HG03064 (cell line): Measurements from ENCODE around the gene DEPDC7.

ENCODE experiments used
- ATAC-seq: cut with Tn5 transposase; IDR thresholded peaks from one replicate; pipeline ENCODE4 v1.9.1; 2021; ENCODE audit warnings: low read depth; ENCODE audit not compliant: unreplicated experiment

Gene DEPDC7

GRCh38 chr11:33059331-33060007, 43.8 kb downstream of the DEPDC7 start:
- ATAC-seq = no peak

DNA sequence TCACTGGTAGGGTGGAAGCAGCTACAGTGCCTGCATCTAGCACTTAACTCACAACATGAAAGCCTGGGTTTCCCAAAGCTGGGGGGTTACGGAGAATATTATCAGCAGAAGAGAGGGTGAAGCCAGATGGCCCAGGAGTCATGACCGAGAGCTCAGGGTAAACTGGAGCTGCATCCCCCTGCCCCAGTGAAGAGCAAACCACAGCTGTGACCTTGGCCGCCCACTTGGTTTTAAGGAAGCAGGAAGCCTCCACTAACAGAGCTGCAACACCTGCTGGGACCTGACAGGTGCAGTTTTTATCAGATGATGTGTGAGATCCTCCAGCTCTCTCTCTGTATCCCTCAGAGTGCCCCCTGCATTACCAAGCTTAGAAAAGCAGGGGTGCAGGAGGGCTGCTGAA, 44.6 kb downstream of the DEPDC7 start:
- no peak for ATAC-seq

GRCh38 chr11:33062137-33062536, 46.5 kb downstream of the DEPDC7 start:
- ATAC-seq = no peak

GRCh38 chr11:33063326-33063881, 47.7 kb downstream of the DEPDC7 start:
- ATAC-seq = no peak

- no peak for ATAC-seq
These were observed 48.6 kb downstream of the DEPDC7 start for GRCh38 chr11:33064033-33064825.

DNA sequence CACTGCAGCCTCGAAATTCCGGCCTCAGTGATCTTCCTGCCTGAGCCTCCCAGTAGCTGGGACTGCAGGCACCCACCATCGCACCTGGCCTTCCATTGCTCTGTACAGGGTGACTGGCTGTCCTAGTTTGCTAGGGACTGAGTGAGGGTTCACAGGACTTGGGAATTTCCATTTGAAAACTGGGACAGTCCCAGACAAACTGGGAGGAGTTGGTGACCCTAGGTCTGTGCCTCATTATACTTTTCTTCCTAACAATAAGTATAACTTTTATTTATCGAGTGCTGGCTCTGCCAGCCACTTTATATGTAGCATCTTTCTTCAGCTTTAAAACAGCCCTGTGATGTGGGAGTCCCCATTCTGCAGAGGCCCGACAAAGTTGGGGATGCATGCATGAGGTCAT, 49.2 kb downstream of the DEPDC7 start:
- ATAC-seq = no peak

DNA sequence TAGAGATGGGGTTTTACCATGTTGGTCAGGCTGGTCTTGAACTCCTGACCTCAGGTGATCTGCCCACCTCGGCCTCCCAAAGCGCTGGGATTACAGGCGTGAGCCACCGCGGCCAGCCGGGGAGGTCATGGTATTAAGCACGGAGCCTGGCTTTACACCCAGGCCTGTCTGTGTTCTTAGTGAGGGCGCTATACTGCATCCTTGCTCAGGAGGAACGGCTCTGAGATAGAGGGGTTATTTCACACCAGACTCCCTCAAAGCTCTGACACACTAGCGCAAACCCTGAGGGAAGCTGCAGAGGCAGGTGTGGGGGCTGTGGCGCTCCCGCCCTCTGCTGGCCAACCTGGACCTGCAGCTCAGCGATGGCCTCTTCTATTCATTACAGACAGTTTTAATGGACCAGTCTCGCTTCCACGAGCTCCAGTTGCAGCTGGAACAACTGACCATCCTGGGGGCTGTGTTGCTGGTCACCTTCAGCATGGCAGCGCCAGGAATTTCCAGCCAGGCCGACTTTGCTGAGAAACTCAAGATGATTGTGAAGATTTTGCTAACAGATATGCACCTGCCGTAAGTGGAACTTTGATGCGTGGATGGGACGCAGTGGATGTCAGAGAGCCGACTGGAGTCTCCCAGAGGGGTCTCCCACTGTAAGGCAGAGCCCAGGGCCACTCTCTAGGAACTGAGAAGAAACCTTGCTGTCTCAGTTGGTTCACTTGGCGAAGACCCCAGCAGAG, 49.9 kb downstream of the DEPDC7 start:
- ATAC-seq = no peak

DNA sequence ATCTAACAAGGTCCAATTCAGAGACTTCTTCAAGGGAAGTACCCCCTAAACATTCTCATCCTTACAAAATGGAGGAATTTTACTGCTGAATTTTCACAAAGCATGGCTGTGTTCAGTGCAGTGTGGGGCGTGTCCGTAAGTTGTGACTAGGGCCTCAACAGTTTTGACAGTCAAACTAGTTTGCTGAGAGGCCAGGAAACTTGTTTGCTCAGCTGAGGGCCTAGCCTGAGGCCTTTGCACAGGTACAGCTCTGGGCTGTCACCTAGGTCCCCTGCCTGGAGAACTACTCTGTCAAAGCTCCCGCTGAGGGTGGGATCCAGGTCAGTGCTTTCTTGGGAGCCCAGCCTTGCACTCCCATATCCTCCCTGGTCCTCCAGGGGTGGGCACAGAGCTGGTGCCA, 51.6 kb downstream of the DEPDC7 start:
- ATAC-seq = no peak

DNA sequence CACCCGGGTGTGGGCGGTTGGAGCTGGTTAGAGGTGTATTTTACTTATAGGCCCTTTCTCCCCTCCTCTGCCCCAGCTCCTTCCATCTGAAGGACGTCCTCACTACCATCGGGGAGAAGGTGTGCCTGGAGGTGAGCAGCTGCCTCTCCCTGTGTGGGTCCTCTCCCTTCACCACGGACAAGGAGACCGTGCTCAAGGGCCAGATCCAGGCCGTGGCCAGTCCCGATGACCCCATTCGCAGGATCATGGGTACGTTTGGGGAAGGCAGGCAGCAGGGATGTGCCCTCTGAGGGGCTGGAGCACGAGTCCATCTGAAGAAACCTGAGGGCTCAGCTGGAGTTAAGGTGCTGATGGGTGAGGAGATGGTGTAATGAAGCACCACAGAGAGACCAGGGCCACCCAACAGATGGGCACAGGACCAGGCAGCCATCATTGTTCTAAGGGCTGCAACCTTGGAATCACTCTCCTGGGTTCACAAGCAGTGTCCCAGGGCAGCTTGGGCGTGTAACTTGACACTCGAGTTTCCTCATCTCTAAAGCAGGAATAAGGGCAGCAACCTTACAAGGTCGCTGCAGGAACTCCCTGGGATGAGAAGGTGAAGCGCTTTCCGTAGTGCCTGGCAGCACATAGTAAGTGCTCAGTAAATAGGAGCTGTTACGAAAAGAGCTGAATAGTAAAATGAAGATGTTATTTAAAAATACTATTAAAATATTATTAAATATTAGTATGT, 53.1 kb downstream of the DEPDC7 start:
- ATAC-seq = no peak

DNA sequence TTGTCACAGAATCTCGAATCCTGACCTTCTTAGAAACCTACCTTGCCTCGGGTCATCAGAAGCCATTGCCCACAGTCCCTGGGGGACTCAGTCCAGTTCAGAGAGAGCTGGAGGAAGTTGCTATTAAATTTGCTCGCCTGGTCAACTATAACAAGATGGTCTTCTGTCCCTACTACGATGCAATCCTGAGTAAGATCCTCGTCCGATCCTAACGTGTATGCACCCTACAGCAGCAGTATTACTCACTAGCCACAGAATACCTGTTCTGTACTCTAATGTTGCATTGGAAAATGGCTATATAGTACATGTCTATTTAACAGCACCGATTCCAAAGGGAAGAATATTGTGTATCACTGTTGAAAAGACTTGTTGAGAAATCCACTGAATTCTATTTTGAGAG, 56.8 kb downstream of the DEPDC7 start:
- ATAC-seq = no peak
